IPS DF 4.7 (cell line): Measurements from ENCODE around the gene CTNNA1.
"Not testable (repeated sequence)": the region's sequence is repeated elsewhere in the genome, so short reads cannot be mapped to it uniquely, and the experiment has no call there.

Source experiments
- DNase-seq: peaks from one replicate; pipeline ENCODE4 v3.0.0-alpha.2; 2013; ENCODE audit warnings: low spot score; ENCODE audit errors: extremely low read depth

The CTNNA1 gene

GRCh38 chr5:138807182-138807581 lies 54.0 kb downstream of the CTNNA1 start:
- no peak for DNase-seq

- no peak for DNase-seq
Observed at GRCh38 chr5:138809391-138809790, 56.2 kb downstream of the CTNNA1 start.

GRCh38 chr5:138810861-138811260 lies 57.6 kb downstream of the CTNNA1 start:
- DNase-seq = not testable (repeated sequence)

- DNase-seq = no peak
Observed at GRCh38 chr5:138815529-138815928, 62.3 kb downstream of the CTNNA1 start.

GRCh38 chr5:138817241-138817640 lies 64.0 kb downstream of the CTNNA1 start:
- no peak for DNase-seq

- no peak for DNase-seq
Observed at GRCh38 chr5:138819081-138819480, 65.9 kb downstream of the CTNNA1 start.

- no peak for DNase-seq
Observed at GRCh38 chr5:138820695-138821094, 67.5 kb downstream of the CTNNA1 start.

- no peak for DNase-seq
Observed at GRCh38 chr5:138824516-138824915, 71.3 kb downstream of the CTNNA1 start.

GRCh38 chr5:138824924-138825863 lies 72.0 kb downstream of the CTNNA1 start:
- DNase-seq = no peak

- DNase-seq = no peak
Observed at GRCh38 chr5:138828556-138828955, 75.3 kb downstream of the CTNNA1 start.

GRCh38 chr5:138829341-138829740 lies 76.1 kb downstream of the CTNNA1 start:
- DNase-seq = no peak

- DNase-seq = no peak
Observed at GRCh38 chr5:138831703-138832102, 78.5 kb downstream of the CTNNA1 start.

GRCh38 chr5:138832218-138832617 lies 79.0 kb downstream of the CTNNA1 start:
- no peak for DNase-seq

GRCh38 chr5:138833080-138833479 lies 79.9 kb downstream of the CTNNA1 start:
- no peak for DNase-seq

GRCh38 chr5:138833726-138834480 lies 80.7 kb downstream of the CTNNA1 start:
- no peak for DNase-seq

GRCh38 chr5:138834853-138835252 lies 81.6 kb downstream of the CTNNA1 start:
- DNase-seq = not testable (repeated sequence)

- no peak for DNase-seq
Observed at GRCh38 chr5:138837160-138837559, 83.9 kb downstream of the CTNNA1 start.

- no peak for DNase-seq
Observed at GRCh38 chr5:138840103-138840502, 86.9 kb downstream of the CTNNA1 start.

- DNase-seq = no peak
Observed at GRCh38 chr5:138841531-138841930, 88.3 kb downstream of the CTNNA1 start.

- no peak for DNase-seq
Observed at GRCh38 chr5:138843316-138844124, 90.3 kb downstream of the CTNNA1 start.

GRCh38 chr5:138844125-138844461 lies 90.9 kb downstream of the CTNNA1 start:
- DNase-seq = no peak
